CD14-positive monocyte (primary cell): Measurements from ENCODE around the gene KLF9. TPM values are rescaled to one million over a fixed set of nuclear protein-coding genes. Genes with fewer than 3 reads are reported as not detected.

ENCODE experiments used
- DNase-seq, 3 donors: peaks; one replicate each; pipeline ENCODE4 v3.0.0-alpha.2; 2011 to 2022
- H2AFZ ChIP-seq: 2 replicates; pipeline ENCODE4 v1.6.0; 2012; ENCODE audit warnings: mild to moderate bottlenecking, low read depth, low read length, inconsistent platforms; ENCODE audit not compliant: insufficient read depth, poor library complexity, severe bottlenecking
- H3K27ac ChIP-seq, 2 donors: 1 replicate in 1 of 2; 2 replicates in 1 of 2; pipeline ENCODE4 v1.5.1; 2012 to 2013; ENCODE audit warnings: low read length in 2 of 2, control low read depth in 1 of 2, inconsistent platforms in 1 of 2, low read depth in 1 of 2, mild to moderate bottlenecking in 1 of 2
- H3K27me3 ChIP-seq, 2 donors: one replicate each; pipeline versions ENCODE4 v1.6.0 to v1.6.1; 2011 to 2013; ENCODE audit warnings: low read length in 2 of 2; ENCODE audit not compliant: control insufficient read depth in 2 of 2, insufficient read depth in 2 of 2
- H3K36me3 ChIP-seq, 2 donors: replicated peaks in 1 of 2; 1 replicate in 1 of 2; 2 replicates in 1 of 2; pipeline versions ENCODE4 v1.5.1 to v1.6.1; 2012 to 2013; ENCODE audit warnings: low read length in 2 of 2, control low read depth in 1 of 2, inconsistent platforms in 1 of 2, mild to moderate bottlenecking in 1 of 2; ENCODE audit not compliant: insufficient read depth in 2 of 2, control insufficient read depth in 1 of 2
- H3K4me1 ChIP-seq, 2 donors: 1 replicate in 1 of 2; 2 replicates in 1 of 2; pipeline versions ENCODE4 v1.5.1 to v1.6.1; 2012 to 2013; ENCODE audit warnings: low read length in 2 of 2, control low read depth in 1 of 2, inconsistent platforms in 1 of 2, mild to moderate bottlenecking in 1 of 2, moderate library complexity in 1 of 2; ENCODE audit not compliant: insufficient read depth in 2 of 2, control insufficient read depth in 1 of 2
- H3K4me2 ChIP-seq: replicated peaks from 2 replicates; pipeline ENCODE3; 2012; ENCODE audit warnings: low read length, moderate library complexity, mild to moderate bottlenecking; ENCODE audit not compliant: poor library complexity, severe bottlenecking; ENCODE audit errors: extremely low read depth
- H3K4me3 ChIP-seq, 3 experiments: fragments of 200-600 bp in 1 of 3; sonication (generic) in 1 of 3; replicated peaks in 1 of 3; 1 replicate in 2 of 3; 2 replicates in 1 of 3; pipeline ENCODE4 v1.5.1; 2011 to 2013; ENCODE audit warnings: low read length in 3 of 3, mild to moderate bottlenecking in 3 of 3, control low read depth in 2 of 3, low read depth in 2 of 3, inconsistent platforms in 1 of 3, moderate library complexity in 1 of 3
- H3K79me2 ChIP-seq: 2 replicates; pipeline ENCODE4 v1.6.0; 2012; ENCODE audit warnings: mild to moderate bottlenecking, control low read depth, inconsistent platforms, low read length, moderate library complexity; ENCODE audit not compliant: insufficient read depth
- H3K9ac ChIP-seq: 2 replicates; pipeline ENCODE4 v1.6.0; 2017; ENCODE audit warnings: low read length, mild to moderate bottlenecking; ENCODE audit not compliant: insufficient read depth, poor library complexity, severe bottlenecking
- H3K9me3 ChIP-seq, 2 donors: replicated peaks in 1 of 2; 1 replicate in 1 of 2; 2 replicates in 1 of 2; pipeline versions ENCODE4 v1.5.1 to v1.6.1; 2012 to 2013; ENCODE audit warnings: low read length in 2 of 2, control low read depth in 1 of 2; ENCODE audit not compliant: control insufficient read depth in 1 of 2, insufficient read depth in 1 of 2
- H4K20me1 ChIP-seq: 2 replicates; pipeline ENCODE4 v1.6.0; 2012; ENCODE audit warnings: mild to moderate bottlenecking, low read length, control low read depth, moderate library complexity; ENCODE audit not compliant: insufficient read depth
- H3K27ac Mint-ChIP-seq, 7 donors: one replicate each; pipeline ENCODE4 v1.8.0; 2020; ENCODE audit warnings: mild to moderate bottlenecking in 7 of 7, mixed read lengths in 7 of 7, moderate library complexity in 6 of 7, inconsistent platforms in 2 of 7
- H3K27me3 Mint-ChIP-seq, 3 donors: one replicate each; pipeline ENCODE4 v1.8.0; 2021 to 2022; ENCODE audit warnings: low read depth in 3 of 3, mild to moderate bottlenecking in 3 of 3, mixed read lengths in 3 of 3, moderate library complexity in 3 of 3, inconsistent platforms in 1 of 3
- H3K36me3 Mint-ChIP-seq, 2 donors: one replicate each; pipeline ENCODE4 v1.8.0; 2020; ENCODE audit warnings: mixed read lengths in 2 of 2, inconsistent platforms in 1 of 2, mild to moderate bottlenecking in 1 of 2
- H3K4me1 Mint-ChIP-seq: one replicate; pipeline ENCODE4 v1.8.0; 2020; ENCODE audit warnings: mild to moderate bottlenecking, mixed read lengths
- H3K4me3 Mint-ChIP-seq, 2 donors: one replicate each; pipeline ENCODE4 v1.8.0; 2020; ENCODE audit warnings: mild to moderate bottlenecking in 2 of 2, mixed read lengths in 2 of 2, moderate library complexity in 1 of 2
- H3K9me3 Mint-ChIP-seq, 7 donors: one replicate each; pipeline ENCODE4 v1.8.0; 2020 to 2022; ENCODE audit warnings: mixed read lengths in 7 of 7, mild to moderate bottlenecking in 6 of 7, moderate library complexity in 6 of 7, inconsistent platforms in 2 of 7
- CTCF ChIP-seq: fragments of 200-600 bp; IDR thresholded peaks from one replicate; pipeline ENCODE4 v1.8.0; 2022; ENCODE audit warnings: antibody characterized with exemption, mild to moderate bottlenecking
- WGBS: methylation state at CpG from one replicate; pipeline ENCODE4 v1.1.5; 2013; ENCODE audit warnings: missing lambda C conversion rate; ENCODE audit not compliant: insufficient coverage; 5-methylcytosine and 5-hydroxymethylcytosine counted together
- intact Hi-C, 2 donors: fragments of 100-400 bp; cut with micrococcal nuclease; formaldehyde crosslinking; loops; one replicate each; pipeline versions ENCODE4 v1.15.0 to v1.15.1; 2023
- polyA plus RNA-seq, 3 donors: library from polyadenylated mRNA; depleted of rRNA in 1 of 3; unstranded in 2 of 3; stranded (reverse) in 1 of 3; fragments of 300-500 nt in 2 of 3; fragments of >200 nt in 1 of 3; fragmentation: Illumina TruSeq in 2 of 3; gene quantifications; 1 replicate in 2 of 3; 2 replicates in 1 of 3; pipeline ENCODE4 v1.2.3, GENCODE V29; 2012 to 2021

The KLF9 gene
- polyA plus RNA-seq, 3 donors = 0.18 to 26.1 (median 0.72) TPM

- no peak for TF ChIP-seq CTCF
- no peak overlapping the region for H2AFZ ChIP-seq
- no peaks in the 10 kb centered on the region for H3K9me3 ChIP-seq
- no peak for DNase-seq
- no peak overlapping the region for H3K27ac Mint-ChIP-seq
- no peaks in the 10 kb centered on the region for H3K27me3 ChIP-seq
- H3K4me1 Mint-ChIP-seq = no peaks in the 10 kb centered on the region
- H4K20me1 ChIP-seq = no peaks in the 10 kb centered on the region
- H3K4me2 ChIP-seq = no peak overlapping the region
- peaks cover 0 to 4% (median 0%) of the 10 kb centered on the region in 7 donors for H3K9me3 Mint-ChIP-seq
- H3K4me1 ChIP-seq = no peaks in the 10 kb centered on the region
- H3K27ac ChIP-seq = no peak overlapping the region
- no peak overlapping the region for H3K4me3 Mint-ChIP-seq
- no peaks in the 10 kb centered on the region for H3K79me2 ChIP-seq
- H3K36me3 ChIP-seq = no peaks in the 10 kb centered on the region
- H3K9ac ChIP-seq = no peak overlapping the region
- no peak overlapping the region for H3K4me3 ChIP-seq
- intact Hi-C loops = no loop called here
- no peaks in the 10 kb centered on the region for H3K36me3 Mint-ChIP-seq
- H3K27me3 Mint-ChIP-seq = peaks cover 0 to 3% (median 2%) of the 10 kb centered on the region in 3 donors
- WGBS = 92% methylated on average over 1 of the region's 2 CpGs
Observed at GRCh38 chr9:70449461-70449860, 35.0 kb upstream of the KLF9 start.

DNA sequence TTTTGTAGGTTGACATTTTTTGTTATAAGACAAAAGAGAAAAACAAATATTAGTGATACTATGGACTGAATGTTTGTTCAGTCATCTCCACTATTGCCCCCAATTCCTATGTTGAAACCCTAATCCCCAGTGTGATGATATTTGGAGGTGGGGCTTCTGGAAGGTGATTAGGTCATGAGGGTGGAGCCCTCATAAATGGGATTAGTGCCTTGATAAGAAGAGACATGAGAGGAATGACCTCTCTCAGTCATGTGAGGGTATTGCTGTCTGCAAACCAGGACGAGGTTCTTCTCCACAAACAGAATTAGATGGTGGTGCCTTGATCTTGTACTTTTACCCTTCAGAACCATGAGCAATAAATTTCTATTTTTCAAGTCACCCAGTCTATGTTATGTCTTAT is 34.5 kb upstream of the KLF9 start:
- Mint-ChIP-seq H3K4me1 (no peaks in the 10 kb centered on the region), H3K4me3 (no peak overlapping the region), H3K36me3 (no peaks in the 10 kb centered on the region), H3K9me3 (peaks cover 0 to 4% (median 0%) of the 10 kb centered on the region in 7 donors), H3K27ac (no peak overlapping the region), H3K27me3 (peaks cover 0 to 3% (median 2%) of the 10 kb centered on the region in 3 donors)
- Histone ChIP-seq H3K4me1 (no peaks in the 10 kb centered on the region), H4K20me1 (no peaks in the 10 kb centered on the region), H3K36me3 (no peaks in the 10 kb centered on the region), H3K4me2 (no peak overlapping the region), H3K79me2 (no peaks in the 10 kb centered on the region), H3K27ac (no peak overlapping the region), H3K9ac (no peak overlapping the region), H3K9me3 (no peaks in the 10 kb centered on the region), H2AFZ (no peak overlapping the region), H3K27me3 (no peaks in the 10 kb centered on the region), H3K4me3 (no peak overlapping the region)
- DNase-seq = no peak
- intact Hi-C loops = no loop called here
- no CpG with 5 or more reads among the region's 1 CpG for WGBS
- TF ChIP-seq CTCF = no peak
